Endothelial cell of hepatic sinusoid (primary cell): Measurements from ENCODE around the gene SLC35A2.

Experiments used
- in situ Hi-C: cut with HindIII; loops from 2 replicates; pipeline ENCODE4 v1.10.0; 2017; ENCODE audit warnings: low sequenced_read_pairs

Gene SLC35A2

DNA sequence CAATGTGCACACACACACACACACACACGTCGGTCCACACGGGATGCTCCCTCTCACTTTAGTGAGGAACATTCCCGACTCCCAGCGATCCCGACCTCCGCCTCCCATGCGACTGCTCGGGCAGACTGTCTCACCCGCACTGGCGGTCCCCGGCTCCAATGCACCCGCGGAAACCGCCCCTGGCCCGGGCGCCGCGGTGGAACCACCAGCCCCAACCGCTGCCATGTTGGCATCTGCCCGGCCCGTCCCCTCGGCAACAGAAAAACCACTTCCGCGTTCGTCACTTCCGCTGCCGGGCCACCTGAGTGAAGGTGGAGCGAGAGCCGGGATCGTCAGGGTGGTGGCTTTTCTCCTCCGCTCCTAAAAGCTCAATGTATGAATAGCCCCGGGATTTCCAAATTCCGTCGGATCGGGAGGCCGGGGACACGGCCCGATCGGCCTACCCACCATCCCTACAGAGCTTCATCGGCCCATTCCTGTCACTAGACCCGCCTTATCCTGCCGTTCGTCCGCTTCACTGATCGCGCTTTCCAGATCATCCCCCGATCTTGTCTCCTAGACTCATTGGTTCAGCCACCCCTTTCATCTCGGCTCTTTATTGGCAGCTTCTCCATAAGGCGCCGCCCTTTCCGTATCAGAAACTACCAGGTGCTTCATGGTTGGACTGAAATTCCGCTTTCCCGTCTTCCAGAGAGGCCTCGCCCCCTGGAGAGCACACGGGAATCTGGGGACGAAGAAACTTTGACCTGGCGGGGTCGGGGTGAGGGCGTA, at the start of gene SLC35A2:
SLC35A2 (minus strand) TSS at position 235 of the 771 bp plus-strand sequence; CDS start at position 225, 10 bp downstream.
- in situ Hi-C loops = no loop called here

DNA sequence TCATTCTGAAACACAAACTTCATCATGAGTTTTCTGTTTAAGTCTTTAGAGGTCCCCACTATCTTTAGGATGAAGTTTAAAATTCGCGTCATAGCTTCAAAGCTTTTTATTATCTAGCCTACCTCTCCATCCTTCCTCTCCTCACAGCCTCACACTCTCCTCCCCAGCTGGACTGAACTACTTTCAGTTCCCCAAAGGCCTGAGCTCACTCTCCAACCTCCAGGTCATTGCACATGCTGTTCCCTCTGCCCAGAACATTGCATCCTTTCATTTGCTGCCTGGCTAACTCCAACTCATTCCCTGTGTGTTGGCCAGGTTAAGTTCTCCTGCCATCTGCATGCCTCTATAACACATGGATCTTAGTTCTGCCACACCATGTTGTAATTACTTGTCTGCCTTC, 48.8 kb upstream of the SLC35A2 start:
- in situ Hi-C loops = no loop called here

- in situ Hi-C loops = no loop called here
Observed at GRCh38 chrX:48958635-48959094, 47.2 kb upstream of the SLC35A2 start.

DNA sequence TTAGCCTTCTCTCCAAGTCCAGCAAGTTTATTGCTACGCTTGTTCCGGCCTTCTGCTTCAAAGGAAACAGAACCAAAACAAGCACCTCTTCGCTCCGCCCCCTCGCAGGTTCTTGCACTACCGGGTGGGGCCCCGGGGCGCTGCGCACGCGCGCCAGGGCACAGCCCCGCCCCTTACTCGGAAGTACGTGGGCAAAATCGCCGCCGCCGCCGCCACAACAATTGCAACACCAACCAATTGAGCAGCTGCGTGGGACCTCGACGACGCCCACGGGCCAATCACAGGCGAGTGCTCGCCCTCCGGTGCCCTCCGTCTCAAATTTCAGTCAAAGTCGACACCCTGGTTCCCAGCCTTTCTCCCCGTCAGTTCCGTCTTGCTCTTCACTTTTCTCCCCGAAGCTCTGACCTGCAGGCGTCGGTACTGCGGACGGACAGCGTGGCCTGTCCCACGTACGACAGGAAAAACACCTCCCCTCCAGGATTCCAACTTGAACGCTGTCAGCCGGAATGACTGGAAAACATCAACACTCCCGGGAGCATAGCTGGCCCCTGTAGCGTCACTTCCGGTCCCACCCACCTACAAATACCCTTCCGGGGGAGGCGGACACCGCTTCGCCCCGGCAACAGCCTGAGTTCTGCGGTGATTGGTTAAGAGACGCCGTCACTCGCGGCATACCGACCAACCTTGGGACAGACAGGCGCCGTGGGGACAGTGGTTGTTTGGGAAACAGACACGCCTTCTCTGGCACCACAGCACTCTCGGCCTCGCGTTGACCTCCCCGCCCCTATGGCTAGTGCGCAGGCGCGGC, 46.6 kb upstream of the SLC35A2 start:
- in situ Hi-C loops = no loop called here

GRCh38 chrX:48957477-48957826, 46.0 kb upstream of the SLC35A2 start, which contains the start of gene OTUD5:
TSS of gene OTUD5 (minus strand) at chrX:48957607. CDS start at chrX:48957570, 37 bp downstream.
- in situ Hi-C loops = no loop called here

- in situ Hi-C loops = no loop called here
Observed at GRCh38 chrX:48956728-48957414, 45.4 kb upstream of the SLC35A2 start.

DNA sequence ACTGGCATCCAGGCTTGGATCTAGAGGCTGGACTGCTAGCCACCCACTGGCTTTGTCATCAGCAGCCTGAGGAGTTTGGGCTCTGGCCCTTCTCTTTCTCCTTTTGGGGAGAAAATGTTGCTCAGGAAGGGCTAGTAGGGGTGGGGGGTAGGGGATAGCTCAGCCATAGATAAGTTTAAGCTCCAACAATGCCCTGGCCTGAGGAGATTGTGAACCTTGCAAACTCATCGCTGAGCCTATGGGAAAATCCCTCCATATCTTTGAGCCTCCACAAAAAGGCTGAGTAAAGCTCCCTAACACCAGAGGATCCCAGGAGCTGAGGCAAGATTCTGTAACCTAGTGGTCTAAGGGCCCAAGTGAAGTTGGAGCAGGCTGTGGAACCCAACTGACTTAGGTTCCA, 37.1 kb upstream of the SLC35A2 start:
- in situ Hi-C loops = no loop called here

GRCh38 chrX:48945517-48946348, 34.3 kb upstream of the SLC35A2 start:
- in situ Hi-C loops = no loop called here

DNA sequence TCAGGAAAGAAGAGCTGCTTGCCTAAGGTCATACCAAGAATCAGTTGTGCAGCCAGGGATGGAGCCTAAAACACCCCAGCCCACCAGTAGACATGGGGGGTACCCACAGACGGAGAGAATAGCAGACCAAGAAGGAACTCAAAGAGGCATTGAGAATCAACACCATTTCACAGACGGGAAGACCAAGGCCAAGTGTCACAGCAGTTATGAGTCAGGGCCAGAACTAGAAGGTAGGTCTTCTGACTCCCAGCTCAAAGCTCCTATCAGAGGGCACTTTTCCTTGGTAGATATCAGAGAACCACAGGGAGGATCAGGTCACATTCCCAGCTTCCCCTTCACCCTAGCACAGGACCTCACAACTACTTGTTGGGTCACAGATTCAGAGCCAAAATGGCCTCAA, 31.4 kb upstream of the SLC35A2 start:
- in situ Hi-C loops = no loop called here

GRCh38 chrX:48940404-48940955, 29.0 kb upstream of the SLC35A2 start:
- in situ Hi-C loops = no loop called here

- in situ Hi-C loops = no loop called here
Observed at GRCh38 chrX:48939524-48940228, 28.2 kb upstream of the SLC35A2 start.

GRCh38 chrX:48938721-48939425, 27.4 kb upstream of the SLC35A2 start:
- in situ Hi-C loops = no loop called here

GRCh38 chrX:48937054-48937907, 25.8 kb upstream of the SLC35A2 start:
- in situ Hi-C loops = no loop called here

DNA sequence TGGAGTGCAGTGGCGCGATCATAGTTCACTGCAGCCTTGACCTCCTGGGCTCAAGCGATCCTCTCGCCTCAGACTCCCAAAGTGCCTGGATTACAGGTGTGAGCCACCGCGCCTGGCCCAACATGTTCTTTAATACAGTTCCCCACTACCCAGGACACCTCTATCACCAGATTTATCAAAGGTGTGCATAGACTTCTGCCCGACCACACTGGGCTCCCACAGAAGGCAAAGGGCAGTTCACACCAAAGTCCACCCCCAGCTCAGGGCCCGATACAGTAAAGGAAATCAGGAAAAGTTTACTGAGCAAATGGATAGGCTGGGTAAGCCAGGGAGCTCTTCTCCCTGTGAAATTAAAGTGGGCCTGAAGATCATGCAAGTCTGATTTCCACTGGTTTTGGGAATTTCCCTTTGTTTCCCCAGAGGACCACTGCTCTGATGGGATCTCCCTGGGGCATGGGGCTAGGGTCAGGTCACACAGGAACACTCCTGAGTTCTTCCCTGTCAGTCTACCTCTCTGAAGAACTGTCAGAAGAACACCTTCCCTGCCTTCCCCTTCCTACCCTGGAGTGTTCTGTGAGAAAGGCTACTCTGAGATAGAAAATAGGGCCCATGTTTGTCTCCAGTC, 25.1 kb upstream of the SLC35A2 start:
- in situ Hi-C loops = no loop called here

DNA sequence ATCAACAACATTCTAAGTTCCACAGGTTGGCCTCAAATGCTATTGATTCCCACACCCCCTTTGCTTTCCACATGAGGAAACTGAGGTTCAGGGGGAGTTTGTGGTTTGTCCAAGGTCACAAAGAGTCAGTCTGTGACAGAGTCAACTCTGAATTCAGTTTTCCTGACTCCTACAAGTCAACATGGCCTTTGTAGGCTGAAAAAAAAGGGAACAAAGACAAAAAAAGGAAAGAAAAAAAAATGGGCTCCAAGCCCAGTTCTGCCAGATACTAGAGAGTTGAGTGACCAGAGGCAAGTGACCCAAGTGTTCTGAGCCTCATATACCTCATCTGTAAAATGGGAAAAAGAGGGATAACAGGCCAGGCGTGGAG, 23.8 kb upstream of the SLC35A2 start:
- in situ Hi-C loops = no loop called here

DNA sequence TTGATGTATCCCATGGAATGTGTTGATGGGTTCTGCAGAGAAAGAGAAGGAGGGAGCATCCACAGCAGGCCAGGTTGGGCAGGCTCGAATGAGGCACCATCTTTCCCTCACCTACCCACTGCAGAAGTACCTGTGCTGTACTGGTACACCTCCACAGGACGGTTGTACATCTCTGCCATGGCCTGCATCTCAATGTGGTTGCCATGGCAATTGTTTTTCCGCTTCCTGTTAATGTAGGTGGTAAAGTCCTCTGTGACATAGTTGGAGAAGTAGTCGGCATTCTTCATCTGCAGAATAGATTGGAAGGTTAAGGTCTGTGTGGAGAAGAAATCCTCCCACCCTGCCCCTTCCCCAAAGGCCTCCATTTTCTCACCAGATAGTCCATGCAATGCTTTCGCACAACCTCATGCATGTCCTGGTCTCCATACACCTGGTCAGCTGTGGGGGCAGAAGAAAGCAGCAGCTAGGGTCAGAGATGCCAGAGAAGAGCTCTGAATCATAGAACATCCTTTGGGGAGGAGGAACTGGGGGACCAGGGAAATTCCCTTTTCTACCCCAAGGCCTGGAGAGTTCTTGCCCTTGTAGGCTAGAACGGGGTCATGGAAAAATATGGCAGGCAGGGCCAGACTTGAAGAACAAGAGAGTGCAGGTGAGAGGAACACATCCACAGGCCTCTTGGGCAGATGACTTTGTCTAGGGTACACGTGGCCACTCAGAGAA, 23.3 kb upstream of the SLC35A2 start:
- in situ Hi-C loops = no loop called here

DNA sequence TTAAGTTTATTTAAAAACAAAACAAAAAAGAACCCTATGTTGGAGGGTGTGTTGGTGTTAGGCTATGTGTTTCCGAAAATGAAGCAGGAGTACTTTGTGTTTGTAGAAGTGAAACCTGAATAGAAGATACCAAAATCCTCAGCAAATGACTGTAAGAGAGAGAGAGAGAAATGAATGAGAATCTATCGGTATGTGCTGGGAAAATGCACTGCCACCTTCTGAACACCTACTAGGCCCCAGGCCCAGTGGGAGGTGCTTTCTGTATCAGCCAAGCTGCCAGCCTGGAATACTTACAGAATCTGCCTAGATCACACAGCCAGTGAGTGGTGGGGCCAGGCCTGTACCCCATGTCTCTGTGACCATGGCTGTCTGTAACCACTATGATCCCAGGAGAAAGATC, 22.3 kb upstream of the SLC35A2 start:
- in situ Hi-C loops = no loop called here
